Measurements from ENCODE around the gene OPA1.

DNA sequence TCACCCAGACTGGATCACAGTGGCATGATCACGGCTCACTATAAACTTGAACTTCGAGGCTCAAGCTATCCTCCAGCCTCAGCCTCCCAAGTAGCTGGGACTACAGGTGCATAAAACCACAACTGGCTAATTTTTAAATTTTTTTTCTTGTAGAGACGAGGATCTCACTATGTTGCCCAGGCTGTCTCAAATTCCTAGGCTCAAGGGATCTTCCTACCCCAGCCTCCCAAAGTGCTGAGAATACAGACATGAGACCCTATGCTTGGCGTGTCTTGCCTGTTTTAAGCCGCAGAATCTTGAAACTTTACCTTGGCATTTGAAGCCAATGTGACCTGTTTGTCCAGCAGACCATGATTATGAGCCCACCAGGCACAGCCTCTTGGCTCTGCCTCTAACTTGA, 119.9 kb downstream of the OPA1 start:
- TF ChIP-seq CTCF (IDR thresholded peaks at IDR 0.05) (no peak), POLR2A (IDR thresholded peaks at IDR 0.05) (no peak)

Measured in uterus (tissue), 2 donors.